Chondrocyte (in vitro differentiated cells): ENCODE results near the gene PAFAH1B1. TPM values are rescaled to one million over a fixed set of nuclear protein-coding genes. Genes with fewer than 3 reads are reported as not detected.

Source experiments
- DNase-seq: peaks from one replicate; pipeline ENCODE4 v3.0.0; 2021; ENCODE audit warnings: mixed read lengths, low spot score
- H3K27ac Mint-ChIP-seq: one replicate; pipeline ENCODE4 v1.8.0; 2021; ENCODE audit warnings: mild to moderate bottlenecking, moderate library complexity, mixed read lengths; ENCODE audit not compliant: unreplicated experiment
- H3K27me3 Mint-ChIP-seq: 2 replicates; pipeline ENCODE4 v1.8.0; 2021; ENCODE audit warnings: low read depth, mixed read lengths
- H3K36me3 Mint-ChIP-seq: 2 replicates; pipeline ENCODE4 v1.8.0; 2021; ENCODE audit warnings: low read depth, mixed read lengths
- H3K4me1 Mint-ChIP-seq: 2 replicates; pipeline ENCODE4 v1.8.0; 2021; ENCODE audit warnings: low read depth, mild to moderate bottlenecking, mixed read lengths
- H3K4me3 Mint-ChIP-seq: one replicate; pipeline ENCODE4 v1.8.0; 2021; ENCODE audit warnings: mild to moderate bottlenecking, moderate library complexity, mixed read lengths; ENCODE audit not compliant: unreplicated experiment
- H3K9me3 Mint-ChIP-seq: 2 replicates; pipeline ENCODE4 v1.8.0; 2021; ENCODE audit warnings: low read depth, mixed read lengths
- total RNA-seq: library from RNA; stranded (reverse); gene quantifications from 3 replicates; pipeline ENCODE4 v1.2.1, GENCODE V29; 2021
- TF ChIP-seq, protein P1 (sequence below): fragments of 200-600 bp; sonication (generic); IDR thresholded peaks from 2 replicates; pipeline ENCODE4 v1.5.0; 2021; ENCODE audit warnings: antibody characterized with exemption, mild to moderate bottlenecking, moderate library complexity

Gene PAFAH1B1
- total RNA-seq, 1 donor from 2014 or later, result 151 TPM

DNA sequence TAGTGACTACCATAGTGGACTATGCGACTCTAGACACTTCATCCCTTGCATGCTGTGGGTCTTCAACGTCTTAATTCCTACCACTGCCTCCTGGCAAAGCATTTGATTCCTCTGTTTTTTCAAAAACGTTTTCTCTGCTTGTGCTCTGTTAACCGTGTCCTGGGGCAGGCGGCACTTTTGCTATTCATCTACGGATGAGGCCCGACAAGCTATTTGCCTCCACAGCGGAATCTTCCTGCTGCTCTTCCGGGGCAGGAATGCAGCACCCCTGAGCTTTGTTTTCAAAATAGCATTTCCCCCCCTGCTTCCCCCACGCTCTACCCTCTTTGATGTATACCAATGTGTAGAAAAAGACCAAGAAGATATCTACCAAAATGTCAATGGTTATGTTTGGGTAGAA lies 42.0 kb upstream of the PAFAH1B1 start:
- DNase-seq, result no peak
- peaks cover 3% of the 10 kb centered on the region for H3K4me1 Mint-ChIP-seq
- no peaks in the 10 kb centered on the region for H3K9me3 Mint-ChIP-seq
- no peak overlapping the region for H3K27ac Mint-ChIP-seq
- peaks cover 12% of the 10 kb centered on the region for H3K27me3 Mint-ChIP-seq
- H3K4me3 Mint-ChIP-seq, result no peak overlapping the region
- TF ChIP-seq, protein P1, sequence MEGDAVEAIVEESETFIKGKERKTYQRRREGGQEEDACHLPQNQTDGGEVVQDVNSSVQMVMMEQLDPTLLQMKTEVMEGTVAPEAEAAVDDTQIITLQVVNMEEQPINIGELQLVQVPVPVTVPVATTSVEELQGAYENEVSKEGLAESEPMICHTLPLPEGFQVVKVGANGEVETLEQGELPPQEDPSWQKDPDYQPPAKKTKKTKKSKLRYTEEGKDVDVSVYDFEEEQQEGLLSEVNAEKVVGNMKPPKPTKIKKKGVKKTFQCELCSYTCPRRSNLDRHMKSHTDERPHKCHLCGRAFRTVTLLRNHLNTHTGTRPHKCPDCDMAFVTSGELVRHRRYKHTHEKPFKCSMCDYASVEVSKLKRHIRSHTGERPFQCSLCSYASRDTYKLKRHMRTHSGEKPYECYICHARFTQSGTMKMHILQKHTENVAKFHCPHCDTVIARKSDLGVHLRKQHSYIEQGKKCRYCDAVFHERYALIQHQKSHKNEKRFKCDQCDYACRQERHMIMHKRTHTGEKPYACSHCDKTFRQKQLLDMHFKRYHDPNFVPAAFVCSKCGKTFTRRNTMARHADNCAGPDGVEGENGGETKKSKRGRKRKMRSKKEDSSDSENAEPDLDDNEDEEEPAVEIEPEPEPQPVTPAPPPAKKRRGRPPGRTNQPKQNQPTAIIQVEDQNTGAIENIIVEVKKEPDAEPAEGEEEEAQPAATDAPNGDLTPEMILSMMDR, result no peak
- peaks cover 1% of the 10 kb centered on the region for H3K36me3 Mint-ChIP-seq

DNA sequence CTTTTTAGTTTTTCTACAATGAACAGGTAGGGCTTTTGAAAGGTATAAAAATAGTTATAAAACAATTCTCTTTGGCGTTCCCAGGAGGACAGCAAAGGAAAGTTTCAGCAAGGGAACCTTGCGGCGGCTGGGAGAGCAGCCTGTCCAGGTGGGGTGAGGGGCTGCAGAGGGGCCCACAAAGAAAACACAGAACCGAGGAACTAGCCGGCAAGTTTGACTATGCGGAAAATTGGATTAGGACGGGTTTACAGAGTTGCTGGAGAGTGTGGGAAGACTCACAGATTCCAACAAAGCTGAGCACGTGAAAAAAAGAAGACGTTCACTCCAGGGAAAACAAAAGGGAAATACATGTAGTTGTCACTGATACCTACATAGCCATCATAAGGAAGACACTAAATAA lies 41.5 kb upstream of the PAFAH1B1 start:
- TF ChIP-seq, protein P1, result no peak
- no peak overlapping the region for H3K4me3 Mint-ChIP-seq
- peaks cover 1% of the 10 kb centered on the region for H3K36me3 Mint-ChIP-seq
- H3K27ac Mint-ChIP-seq, result no peak overlapping the region
- DNase-seq, result no peak
- H3K27me3 Mint-ChIP-seq, result peaks cover 12% of the 10 kb centered on the region
- H3K4me1 Mint-ChIP-seq, result peaks cover 3% of the 10 kb centered on the region
- H3K9me3 Mint-ChIP-seq, result no peaks in the 10 kb centered on the region

DNA sequence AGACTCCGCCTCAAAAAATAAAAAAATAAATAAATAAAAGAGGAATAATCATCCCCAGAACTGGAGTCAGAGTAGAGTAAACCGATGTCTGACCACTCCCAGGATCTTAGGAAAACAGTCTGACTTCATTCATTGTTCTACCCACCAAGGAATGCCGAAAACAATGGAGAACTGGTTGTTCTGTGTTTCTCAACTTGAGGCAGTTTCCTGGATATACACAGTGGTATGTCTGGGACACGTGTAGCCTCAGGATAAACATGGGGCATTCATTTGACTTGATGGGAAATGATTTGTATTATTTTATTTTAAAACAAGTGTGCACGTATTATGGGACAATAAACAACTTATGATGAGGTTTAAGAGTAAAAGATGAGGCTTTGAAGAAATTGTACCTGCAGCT lies 32.8 kb upstream of the PAFAH1B1 start:
- Mint-ChIP-seq H3K4me1 (no peaks in the 10 kb centered on the region), H3K27ac (no peak overlapping the region), H3K9me3 (peaks cover 4% of the 10 kb centered on the region), H3K27me3 (peaks cover 5% of the 10 kb centered on the region), H3K36me3 (no peaks in the 10 kb centered on the region), H3K4me3 (no peak overlapping the region)
- no peak for DNase-seq
- TF ChIP-seq, protein P1, result no peak

DNA sequence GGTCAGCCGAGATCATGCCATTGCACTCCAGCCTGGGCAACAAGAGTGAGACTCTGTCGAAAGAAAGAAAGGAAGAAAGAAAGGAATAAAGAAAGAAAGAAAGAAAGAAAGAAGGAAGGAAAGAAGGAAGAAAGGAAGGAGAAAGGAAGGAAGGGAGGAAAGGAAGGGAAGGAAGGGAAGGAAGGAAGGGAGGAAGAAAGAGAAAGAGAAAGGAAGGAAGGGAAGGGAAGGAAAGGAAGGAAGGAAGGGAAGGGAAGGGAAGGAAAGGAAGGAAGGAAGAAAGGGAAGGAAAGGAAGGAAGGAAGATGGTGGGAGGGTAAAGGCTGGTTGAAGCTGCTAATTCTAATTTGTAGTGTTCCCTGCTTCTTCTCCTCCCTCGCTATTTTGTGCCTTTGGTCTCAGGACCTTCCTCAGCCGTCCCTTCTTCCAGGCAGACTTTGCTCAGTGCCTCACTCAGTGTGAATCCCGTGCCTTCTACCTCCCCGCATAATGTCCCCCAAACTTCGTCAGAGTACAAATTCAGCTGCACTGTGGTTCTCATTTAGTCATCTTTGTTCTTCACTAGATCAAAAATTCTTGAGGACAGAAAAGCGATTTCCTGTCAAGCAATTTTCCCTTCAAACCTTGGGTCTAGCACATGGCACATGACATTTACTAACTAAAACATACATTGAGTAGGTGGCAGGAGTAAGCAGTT lies 31.1 kb upstream of the PAFAH1B1 start:
- TF ChIP-seq, protein P1, result no peak
- H3K27me3 Mint-ChIP-seq, result peaks cover 3% of the 10 kb centered on the region
- no peak overlapping the region for H3K4me3 Mint-ChIP-seq
- no peaks in the 10 kb centered on the region for H3K36me3 Mint-ChIP-seq
- DNase-seq, result no peak
- H3K27ac Mint-ChIP-seq, result no peak overlapping the region
- no peaks in the 10 kb centered on the region for H3K4me1 Mint-ChIP-seq
- H3K9me3 Mint-ChIP-seq, result peaks cover 4% of the 10 kb centered on the region

DNA sequence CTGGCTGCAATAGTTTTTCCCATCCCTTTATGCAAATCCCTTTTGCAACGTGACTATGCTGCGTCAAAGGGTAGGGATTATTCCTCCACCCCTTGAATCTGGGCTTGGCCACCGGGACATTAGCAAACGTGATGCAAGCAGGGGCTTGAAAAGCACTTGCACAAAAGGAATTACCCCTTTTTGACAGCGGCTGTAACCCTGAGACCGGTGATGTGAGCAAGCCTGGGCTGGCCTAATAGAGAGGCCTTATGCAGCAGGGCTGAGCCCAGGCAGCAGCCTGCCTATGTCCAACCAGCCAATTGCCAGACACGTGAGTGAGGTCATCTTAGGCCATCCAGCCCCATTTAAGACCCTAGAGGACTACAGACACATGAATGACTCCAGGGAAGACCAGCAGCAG lies 30.4 kb upstream of the PAFAH1B1 start:
- no peaks in the 10 kb centered on the region for H3K4me1 Mint-ChIP-seq
- TF ChIP-seq, protein P1, result no peak
- H3K4me3 Mint-ChIP-seq, result no peak overlapping the region
- no peak for DNase-seq
- H3K27me3 Mint-ChIP-seq, result peaks cover 3% of the 10 kb centered on the region
- H3K9me3 Mint-ChIP-seq, result peaks cover 4% of the 10 kb centered on the region
- H3K36me3 Mint-ChIP-seq, result no peaks in the 10 kb centered on the region
- no peak overlapping the region for H3K27ac Mint-ChIP-seq
